ENCODE data around the gene CCSER1.
"Not testable (repeated sequence)": the region's sequence is repeated elsewhere in the genome, so short reads cannot be mapped to it uniquely, and the experiment has no call there.

Gene CCSER1

DNA sequence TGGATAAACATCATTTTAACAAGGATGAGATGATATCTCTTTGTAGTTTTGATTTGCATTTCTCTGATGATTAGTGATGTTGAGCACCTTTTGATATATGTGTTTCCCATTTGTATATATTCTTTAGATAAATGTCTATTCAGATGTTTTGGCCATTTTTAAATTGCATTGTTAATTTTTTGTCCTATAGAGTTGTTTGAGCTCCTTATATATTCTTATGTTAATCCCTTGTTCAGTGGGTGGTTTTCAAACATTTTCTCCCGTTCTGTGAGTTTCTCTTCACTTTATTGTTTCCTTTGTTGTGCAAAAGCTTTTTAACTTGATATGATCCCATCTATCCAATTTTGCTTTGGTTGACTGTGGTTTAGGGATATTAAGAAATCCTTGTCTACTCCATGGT, 606.0 kb downstream of the CCSER1 start:
- no peak for DNase-seq

DNA sequence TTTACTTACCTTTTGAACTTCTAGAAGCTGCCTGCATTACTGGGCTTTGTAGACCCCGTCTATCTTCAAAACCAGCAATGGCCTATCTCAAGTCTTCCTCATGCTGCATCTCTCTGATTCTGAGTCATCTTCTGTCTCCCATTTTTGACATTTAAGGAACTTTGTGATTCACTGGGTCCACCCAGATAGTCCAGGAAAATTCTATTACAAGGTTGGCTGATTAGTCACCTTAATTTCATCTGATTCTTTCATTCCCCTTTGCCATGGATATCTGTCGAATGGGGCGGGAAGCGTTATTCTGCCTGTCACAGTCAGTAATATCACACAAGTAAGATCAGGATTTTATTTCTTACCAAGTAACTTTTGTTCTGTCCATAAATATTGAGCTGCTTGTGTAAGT, 618.0 kb downstream of the CCSER1 start:
- no peak for DNase-seq

DNA sequence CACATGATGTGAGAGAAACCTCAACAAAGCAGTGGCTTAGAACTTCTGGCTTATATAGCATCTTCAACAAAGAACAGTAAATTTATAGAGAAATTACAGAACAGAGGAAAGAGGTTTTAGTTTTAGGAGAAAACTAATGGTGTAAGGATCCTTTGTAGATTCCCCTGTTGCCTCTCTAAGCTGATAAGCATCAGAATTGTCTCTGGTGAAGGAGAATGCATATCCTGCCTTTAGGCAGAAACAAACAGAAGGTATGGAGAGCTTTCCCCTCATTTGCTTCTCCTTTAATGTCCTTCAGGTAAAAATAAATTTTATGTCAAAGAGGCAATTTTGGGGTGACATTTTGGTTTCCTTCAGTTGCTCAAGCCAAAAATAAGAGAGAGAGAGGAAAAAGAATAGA, 625.9 kb downstream of the CCSER1 start:
- no peak for DNase-seq

DNA sequence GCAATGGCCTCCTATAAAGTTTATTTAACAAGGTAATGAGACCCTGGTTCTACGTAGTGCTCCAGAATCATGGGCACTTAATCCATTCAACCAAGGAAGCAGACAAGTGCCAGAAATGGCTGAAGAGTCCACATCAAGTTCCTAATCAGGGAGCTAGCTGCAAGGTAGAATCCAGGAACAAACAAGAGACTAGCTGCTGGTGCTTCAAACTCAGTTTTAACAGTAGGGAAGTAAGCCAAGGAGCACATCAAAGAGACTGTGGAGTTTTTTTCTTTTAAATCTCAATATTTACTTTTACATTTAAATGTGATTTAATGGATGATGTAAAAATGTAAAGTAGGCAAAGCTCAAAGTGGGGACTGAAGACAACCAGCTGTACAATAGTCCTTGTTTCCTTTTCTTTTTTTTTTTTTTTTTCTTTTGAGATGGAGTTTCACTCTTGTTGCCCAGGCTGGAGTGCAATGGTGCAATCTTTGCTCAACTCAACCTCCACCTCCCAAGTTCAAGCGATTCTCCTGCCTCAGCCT, 630.4 kb downstream of the CCSER1 start:
- no peak for DNase-seq

DNA sequence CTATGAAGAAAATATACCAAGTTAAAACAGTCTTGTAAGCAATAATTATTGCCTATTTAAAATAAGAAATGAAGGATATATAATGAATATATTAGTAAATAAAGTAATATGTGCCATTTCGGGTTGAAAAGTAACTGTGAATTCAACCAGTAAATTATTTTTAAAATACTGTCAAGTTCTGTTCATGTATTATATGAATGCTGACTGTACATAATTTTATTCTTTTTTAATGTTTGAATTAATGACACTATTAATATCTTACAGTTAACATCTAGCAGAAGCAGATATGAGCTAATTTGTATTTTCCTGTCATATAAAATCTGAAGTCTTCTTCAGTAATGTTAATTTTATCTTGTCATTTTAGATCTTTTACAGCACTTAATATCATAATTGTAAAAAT, 632.9 kb downstream of the CCSER1 start:
- no peak for DNase-seq

DNA sequence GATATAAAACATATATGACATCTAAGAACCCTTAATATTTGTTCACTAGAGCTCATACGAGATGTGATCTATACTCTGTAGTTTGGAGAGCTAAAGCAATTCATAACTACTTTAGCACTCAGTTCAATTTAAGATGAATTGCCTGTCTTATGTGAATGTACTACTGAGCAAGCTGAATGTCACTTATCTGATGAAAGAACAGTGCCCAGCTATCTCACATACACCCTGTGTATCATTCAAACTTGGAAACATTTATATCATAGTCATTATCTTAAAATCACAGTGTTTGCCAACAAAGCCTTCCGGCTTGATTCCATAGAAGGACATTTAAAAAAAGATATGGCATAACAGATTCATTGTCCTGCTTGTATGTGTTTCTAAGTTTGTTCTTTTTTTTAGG, 639.6 kb downstream of the CCSER1 start:
- no peak for DNase-seq

DNA sequence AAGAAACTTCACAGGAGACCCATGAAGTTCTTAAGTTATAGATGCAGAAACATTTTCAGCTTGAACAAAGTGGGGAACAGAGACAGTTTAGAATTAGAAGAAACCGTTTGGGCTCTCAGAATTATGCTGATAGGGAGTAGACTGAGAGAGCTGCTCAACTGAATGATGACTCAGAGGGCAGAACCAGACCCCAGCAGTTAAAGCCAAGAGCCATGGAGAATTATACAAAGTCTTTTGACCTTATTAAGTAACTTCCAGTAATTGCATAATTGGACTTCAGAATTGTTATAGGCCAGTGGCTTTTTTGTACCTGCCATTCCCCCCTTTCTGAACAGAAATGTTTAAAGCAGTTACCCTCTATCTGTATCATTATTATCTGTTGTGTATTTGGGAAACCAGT, 642.1 kb downstream of the CCSER1 start:
- DNase-seq, result no peak

DNA sequence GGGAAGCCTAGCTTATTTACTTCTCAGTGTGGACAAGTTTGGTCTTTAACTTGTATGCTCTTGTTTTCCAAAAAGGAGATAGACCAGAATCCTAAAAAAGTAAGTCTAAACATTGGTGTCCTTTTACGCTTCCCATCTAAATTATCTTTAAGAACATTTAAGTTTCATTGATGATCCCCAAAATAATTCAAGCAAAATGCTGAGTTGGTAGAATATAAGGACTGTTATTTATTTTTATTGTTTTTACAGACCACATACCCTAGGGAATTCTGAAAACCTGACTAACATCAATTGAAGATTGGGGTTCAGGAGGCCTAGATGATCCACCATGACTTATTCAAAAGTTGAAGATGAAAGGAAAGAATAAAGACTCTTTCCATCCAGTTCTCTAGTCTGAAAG, 653.0 kb downstream of the CCSER1 start:
- DNase-seq, result no peak

DNA sequence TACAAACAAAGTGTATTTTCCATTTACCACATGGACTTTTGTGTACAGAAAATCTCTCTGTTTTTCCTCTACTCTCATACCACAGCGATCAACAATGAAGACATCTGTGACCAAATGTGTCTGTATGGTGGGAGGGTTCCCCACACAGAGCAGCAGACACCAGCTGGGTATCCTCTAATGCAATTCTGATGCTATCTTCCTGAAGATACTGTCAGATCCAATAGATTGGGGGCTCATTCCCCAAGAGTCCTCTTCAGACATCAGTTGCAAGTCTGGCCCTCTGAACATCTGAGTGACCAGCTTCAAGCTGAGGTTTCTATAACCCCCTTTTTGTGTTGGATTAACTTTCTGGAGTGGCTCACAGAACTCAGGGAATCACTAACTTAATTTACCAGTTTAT, 659.4 kb downstream of the CCSER1 start:
- no peak for DNase-seq

DNA sequence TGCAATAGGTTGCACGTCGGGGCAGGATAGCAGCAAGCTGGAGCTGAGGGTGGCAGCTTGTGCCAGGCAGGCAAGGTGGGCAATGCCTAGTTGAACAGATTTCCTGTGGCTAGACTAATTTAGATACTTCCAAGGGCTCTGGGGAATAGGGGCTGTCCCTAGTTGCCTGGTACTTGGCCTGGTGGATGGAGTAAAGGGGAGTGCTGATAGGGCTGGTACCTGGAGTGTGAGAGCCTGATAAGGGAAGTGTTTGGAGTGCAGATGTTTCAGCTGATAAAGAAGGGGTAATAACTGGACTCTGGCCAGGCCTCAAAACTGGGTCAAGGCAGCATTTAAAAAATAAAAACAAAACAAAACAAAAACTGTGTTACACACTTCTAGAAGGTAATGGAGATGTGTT, 665.5 kb downstream of the CCSER1 start:
- DNase-seq, result no peak

DNA sequence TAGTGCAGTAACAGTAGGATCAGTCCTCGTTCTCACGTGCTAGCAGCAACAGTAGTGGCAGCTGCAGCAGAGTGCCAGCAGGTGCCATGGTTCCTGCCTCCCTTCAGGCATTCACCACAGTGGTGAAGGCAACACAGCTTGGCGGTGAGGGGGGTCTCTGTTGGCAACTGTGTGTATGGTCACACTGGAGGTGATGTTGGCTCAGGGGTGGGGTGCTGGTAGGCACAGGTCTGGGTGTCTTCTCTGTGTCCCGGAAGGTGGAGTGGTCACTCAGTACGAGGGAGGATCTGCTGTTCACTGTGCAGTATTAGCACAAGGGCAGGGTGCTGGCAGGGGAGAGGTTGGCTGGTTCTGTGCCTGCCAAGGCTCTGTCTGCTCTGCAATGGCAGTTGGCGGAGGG, 671.8 kb downstream of the CCSER1 start:
- DNase-seq, result no peak

DNA sequence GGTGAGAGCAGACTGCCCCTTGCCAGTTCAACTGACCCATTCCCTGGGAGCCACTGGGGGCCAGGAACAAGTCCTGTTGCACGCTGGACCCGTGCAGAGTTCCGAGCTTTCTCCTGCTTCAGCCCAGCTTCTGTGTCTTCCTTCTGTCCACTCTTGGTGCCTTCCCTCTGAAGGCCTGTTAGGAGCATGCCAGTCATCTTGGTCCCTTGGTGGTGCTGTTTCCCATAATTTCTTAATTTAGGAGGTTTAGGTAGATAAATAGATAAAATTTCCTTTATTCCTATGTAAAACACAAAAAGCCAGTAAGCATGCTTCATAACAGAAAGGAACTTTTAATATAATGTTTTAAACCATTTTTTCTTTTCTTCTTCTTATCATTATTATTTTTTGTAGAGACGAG, 672.7 kb downstream of the CCSER1 start:
- DNase-seq, result no peak

DNA sequence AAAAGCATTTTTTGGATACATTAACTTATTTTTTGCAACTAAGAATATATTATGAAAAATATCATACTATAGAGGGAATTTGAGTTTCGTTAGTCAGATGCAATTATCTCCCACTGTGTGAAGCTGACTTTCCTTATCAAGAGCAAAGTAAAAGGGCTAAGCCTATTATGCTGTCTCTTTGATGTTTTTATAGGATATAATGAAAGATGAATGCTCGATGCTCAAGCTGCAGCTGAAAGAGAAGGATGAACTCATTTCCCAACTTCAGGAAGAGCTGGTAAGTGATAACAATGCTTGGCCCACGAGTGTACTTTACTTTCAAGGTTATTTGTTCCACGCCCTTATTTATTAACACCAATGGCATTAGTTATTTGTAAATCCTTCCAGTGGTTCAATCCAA, 688.4 kb downstream of the CCSER1 start:
- DNase-seq, result no peak

DNA sequence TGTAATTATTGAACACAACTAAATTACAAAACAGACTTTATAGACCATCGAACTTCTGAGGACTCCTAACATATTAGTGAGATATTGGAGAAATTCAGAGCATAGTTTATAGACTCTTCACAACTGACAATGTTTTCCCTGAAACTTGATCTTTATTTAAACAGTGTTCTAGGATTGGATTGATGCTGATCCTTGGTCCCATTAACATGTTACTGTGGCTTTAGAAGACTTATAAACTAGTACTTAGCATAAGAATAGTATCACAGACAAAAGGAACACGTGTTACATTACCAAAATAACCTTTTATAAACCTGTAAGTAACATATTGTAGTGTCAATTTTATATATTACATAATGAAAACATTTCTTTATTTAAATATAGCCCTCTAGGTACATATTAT, 689.6 kb downstream of the CCSER1 start:
- DNase-seq, result no peak

DNA sequence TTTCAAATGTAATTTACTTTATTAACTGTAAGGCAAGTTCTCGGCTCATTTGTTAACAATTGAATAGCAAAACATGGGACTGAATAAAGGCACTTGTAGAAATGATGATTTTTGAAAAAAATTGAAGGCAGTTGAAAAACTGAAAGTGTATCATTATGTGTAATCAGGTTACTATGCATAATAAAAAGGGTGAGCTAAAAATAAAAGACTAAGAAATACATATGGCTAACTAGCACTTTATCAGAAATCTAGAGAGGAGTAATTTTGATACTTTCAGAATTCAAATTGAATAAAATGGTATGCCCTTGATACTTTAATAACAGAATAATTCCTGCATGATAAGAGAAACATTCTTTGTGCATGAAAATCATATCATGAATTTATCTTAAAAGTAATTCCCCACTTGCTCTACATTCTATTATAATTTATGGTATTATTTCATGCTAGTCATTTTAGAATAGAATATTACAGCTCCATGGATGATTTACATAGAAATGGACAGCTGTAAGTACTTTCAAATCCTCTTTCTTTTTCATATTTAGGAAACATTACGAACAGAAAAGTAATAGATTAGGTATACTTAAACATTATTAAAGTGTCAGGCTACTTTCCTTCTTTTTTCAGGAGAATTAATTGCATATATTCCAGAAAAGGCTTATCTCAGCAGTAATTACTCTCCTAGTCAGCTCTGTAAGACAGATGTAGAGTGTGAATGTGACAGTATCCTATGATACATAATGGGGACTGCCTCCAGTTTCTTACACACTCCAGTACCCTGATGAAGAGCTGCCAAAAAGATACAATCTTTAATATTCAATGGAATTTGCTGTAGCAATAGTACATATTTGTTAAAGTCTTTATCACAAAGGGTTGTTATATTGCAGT, 697.3 kb downstream of the CCSER1 start:
- DNase-seq, result no peak

DNA sequence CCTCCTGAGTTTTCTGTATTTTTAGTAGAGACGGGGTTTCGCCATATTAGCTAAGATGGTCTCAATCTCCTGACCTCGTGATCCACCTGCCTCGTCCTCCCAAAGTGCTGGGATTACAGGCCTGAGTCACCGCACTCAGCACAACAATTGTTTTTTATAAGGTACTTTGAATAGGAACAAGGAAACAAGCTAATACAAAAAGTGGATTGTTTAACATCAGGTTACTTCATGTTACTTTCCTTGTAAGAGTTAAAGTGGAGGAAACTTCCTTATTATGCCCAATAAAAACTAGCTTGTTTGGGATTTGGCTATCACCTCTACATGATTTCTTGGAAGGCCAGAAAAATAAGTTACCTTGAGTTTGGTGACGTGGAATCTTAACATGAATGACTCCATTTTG, 698.7 kb downstream of the CCSER1 start:
- DNase-seq, result no peak

DNA sequence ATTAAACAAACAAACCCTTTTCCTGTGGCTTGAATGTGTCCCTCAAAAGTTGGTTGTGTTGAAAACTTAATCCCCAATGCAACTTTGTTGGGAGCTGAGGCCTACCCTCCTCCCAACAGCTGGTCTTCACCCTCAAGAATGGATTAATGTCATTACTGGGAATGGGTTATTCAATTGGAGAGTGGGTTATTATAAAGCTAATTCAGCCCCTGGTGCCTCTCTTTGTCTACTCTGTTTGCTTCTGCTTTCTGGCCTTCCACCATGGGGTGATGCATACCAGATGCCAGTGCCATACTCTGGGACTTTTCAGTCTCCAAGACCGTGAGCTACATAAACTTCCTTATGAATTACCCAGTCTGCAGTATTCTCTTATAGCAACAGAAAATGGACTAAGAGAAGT, 706.5 kb downstream of the CCSER1 start:
- DNase-seq, result no peak

DNA sequence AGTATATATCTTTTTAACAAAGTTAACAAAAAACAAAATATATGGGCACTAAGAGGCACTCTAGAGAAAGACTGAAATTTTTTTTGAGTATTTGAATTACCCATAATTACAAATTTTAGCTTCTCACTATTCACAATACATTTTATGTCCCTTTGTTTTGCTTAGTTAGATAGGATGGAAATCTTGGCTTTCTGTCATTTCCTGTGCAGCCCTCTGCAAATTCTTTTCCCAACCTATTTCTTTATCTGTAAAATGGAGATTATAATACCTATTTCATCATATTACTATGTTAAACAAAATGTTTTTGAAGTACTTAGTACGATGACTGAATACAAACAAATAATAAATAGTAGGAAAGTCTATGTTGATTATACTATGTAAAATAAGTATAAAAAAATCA, 710.0 kb downstream of the CCSER1 start:
- no peak for DNase-seq

DNA sequence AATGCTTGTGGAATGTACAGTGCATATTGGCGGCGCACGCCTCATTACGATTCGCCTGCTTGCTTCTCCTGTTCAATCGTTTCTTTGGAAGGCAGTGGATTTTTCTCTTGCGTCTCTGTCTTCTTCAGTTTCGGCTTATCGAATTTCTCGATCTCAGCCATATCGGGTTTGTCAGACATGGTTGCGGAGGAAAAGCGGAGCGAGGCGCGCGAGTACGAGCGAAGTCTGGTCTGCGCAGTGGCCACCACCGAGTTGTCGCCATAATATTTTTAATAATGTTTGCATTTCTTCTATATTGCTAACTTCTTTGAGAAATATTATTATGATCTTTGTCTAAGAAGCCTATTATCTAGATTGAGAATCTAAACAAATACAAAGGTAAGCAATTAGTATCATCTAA, 711.7 kb downstream of the CCSER1 start:
- not testable (repeated sequence) for DNase-seq

DNA sequence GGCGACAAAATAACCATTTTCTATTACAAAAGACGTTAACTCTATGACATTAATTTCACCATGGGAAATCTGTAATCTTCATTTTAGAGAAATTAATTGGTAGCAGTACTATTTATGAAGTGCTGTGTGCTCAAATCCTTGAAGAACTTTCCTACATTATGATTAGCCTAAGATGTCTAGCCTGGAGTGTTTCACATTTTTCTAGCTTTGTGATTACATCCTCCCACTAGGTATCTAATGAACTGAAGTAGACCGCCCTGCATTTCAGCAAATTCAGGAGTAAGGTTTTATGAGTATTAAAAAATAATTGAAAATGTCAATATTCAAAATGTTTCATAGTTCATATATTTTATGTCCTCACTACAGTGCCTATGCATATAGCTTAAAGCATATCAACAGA, 713.1 kb downstream of the CCSER1 start:
- no peak for DNase-seq

DNA sequence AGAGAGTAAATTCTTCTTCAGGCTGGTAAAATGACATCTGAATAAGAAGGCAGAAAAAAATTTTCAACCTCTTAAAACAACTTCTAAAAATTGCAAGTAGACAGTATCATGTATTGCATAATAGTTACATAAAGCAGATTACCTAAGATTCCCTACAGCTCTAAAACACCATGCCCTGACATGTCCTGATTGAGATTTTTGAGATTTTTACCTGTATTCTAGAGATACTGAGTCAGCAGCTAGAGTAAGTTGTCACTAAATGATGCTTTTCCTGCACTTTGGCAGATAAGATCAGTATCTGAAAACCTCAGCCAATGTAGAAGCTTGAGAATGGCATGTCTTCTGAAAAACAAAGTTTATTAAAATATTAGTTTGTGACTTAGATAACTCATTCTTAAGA, 713.6 kb downstream of the CCSER1 start:
- no peak for DNase-seq

DNA sequence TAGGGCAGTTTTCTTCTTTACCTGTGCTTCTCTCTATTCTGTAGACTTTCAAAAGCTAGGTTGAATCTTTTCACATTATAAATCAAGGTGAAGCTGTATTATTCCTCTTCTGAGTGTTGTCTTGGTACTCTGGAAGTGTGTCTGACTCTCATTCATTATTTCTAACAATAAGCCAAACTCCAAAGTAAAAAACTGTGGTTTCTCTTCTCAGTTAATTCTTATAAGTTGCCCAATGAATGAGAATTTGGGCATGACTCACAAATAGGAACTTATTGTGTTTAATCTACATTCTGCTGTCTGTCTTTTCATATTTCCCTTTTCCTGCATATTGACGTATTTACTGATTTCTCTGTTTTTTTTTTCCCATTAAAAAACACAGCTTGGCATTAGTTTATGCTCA, 714.5 kb downstream of the CCSER1 start:
- no peak for DNase-seq

DNA sequence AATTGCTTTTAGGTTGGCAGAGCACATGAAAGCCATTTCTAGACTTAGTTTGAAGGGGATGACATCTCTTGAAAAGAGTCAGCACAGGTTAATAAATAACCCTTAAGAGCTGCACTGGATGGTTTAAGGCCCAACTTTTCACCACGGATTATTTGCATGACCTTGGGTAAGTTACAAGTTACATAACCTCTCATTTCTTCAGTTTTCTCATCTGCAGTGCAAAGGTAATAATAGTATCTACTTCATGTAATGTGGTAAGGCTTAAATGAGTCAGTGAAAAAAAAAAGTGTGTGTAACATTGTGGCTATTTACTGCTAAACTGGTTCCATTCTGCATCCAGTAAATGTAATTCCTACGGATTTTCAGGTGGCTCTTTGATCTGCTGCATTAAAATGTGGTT, 715.8 kb downstream of the CCSER1 start:
- no peak for DNase-seq

DNA sequence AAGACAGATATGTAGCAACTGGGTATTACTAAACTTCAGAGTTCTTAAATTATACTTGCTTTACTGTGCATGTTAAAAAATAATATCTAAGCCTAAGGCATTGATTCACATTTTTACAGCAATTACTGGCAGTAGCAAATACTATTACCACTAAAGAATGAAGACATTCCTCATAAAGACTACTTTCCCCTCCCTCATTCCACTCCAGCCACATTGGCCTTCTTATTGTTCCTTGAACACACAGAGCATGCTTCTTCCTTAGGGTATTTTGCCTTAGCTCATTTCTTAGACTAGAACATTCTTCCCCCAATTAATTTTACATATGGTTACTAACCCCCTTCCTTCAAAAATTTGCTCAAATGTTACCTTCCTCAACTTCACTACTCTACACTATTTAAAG, 717.0 kb downstream of the CCSER1 start:
- no peak for DNase-seq

DNA sequence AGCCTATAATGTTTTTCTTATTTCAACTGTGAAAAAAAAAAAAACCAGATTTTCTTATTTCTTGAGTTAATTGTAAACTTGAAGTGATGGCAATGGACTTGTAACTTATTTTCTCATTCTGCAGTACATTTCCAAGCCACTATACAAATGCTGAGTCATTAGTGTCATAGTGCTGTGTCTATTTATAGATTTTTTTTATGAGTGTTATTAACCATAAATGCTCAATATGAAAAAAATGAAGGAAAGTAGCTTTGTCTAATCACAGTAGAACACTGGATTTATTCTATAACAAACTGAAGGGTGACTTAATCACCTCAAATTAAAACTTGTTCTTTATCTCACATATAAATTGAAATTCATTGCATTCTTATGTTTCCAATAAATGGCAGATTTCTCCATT, 718.6 kb downstream of the CCSER1 start:
- no peak for DNase-seq
